GM12878 (cell line): ENCODE results near the gene APLN. TPM values are rescaled to one million over a fixed set of nuclear protein-coding genes. Genes with fewer than 3 reads are reported as not detected.

Experiments
- ATAC-seq: fragments of 200-7000 bp; cut with Tn5 transposase; 3 replicates; pipeline ENCODE4 v1.9.1; 2020; ENCODE audit warnings: mild to moderate bottlenecking, moderate library complexity
- BruUV-seq: library from RNA; stranded (reverse); fragments of 400-500 nt; replicated peaks from 2 replicates; lab custom pipeline; 2021; lab: Mats Ljungman, UMichigan
- CTCF ChIA-PET: fragments of 300-600 bp; sonication (Branson Sonifier 250); formaldehyde crosslinking; extraction: SDS; loops from one replicate; lab custom pipeline; 2021; ENCODE audit warnings: inconsistent platforms; lab: Yijun Ruan, JAX
- POLR2A ChIA-PET: fragments of 350-600 bp; formaldehyde crosslinking; extraction: SDS; loops from one replicate; lab custom pipeline; 2021; ENCODE audit warnings: inconsistent platforms; lab: Charles Lee
- RAD21 ChIA-PET: fragments of 300-600 bp; sonication (Branson Sonifier 250); formaldehyde crosslinking; loops from one replicate; lab custom pipeline; 2023; ENCODE audit warnings: antibody characterized with exemption; ENCODE audit not compliant: unreplicated experiment; lab: Charles Lee
- SMC1A ChIA-PET: fragments of 300-600 bp; sonication (Branson Sonifier 250); formaldehyde crosslinking; loops from one replicate; lab custom pipeline; 2023; ENCODE audit not compliant: unreplicated experiment, uncharacterized antibody; lab: Charles Lee
- DNase-seq: peaks from one replicate; pipeline ENCODE4 v3.0.0-alpha.2; 2011; ENCODE audit warnings: low read depth, low spot score
- FAIRE-seq: peaks from 3 replicates; lab custom pipeline; 2011; peaks lifted over from hg19 to GRCh38; lab: Jason Lieb, UNC
- H2AFZ ChIP-seq: 2 replicates; pipeline ENCODE4 v1.6.0; 2011; ENCODE audit warnings: low read depth, low read length, control low read depth; ENCODE audit not compliant: control insufficient read depth
- H3K27ac ChIP-seq: 2 replicates; pipeline ENCODE4 v1.5.1; 2011; ENCODE audit warnings: control low read depth; ENCODE audit not compliant: control insufficient read depth, insufficient read depth
- H3K27me3 ChIP-seq, 2 experiments: replicated peaks in 1 of 2; 2 replicates each; pipeline versions ENCODE4 v1.6.0 to v1.6.1; 2011; ENCODE audit warnings: low read length in 1 of 2; ENCODE audit not compliant: control insufficient read depth in 2 of 2, insufficient read depth in 2 of 2
- H3K36me3 ChIP-seq, 2 experiments: 2 replicates each; pipeline ENCODE4 v1.5.1; 2011; ENCODE audit warnings: low read length in 1 of 2; ENCODE audit not compliant: control insufficient read depth in 2 of 2, insufficient read depth in 2 of 2
- H3K4me1 ChIP-seq: 2 replicates; pipeline ENCODE4 v1.6.1; 2011; ENCODE audit warnings: mild to moderate bottlenecking, low read length, moderate library complexity, mixed read lengths; ENCODE audit not compliant: control insufficient read depth, insufficient read depth
- H3K4me2 ChIP-seq: 2 replicates; pipeline ENCODE4 v1.6.0; 2011; ENCODE audit warnings: control low read depth; ENCODE audit not compliant: control insufficient read depth, insufficient read depth
- H3K4me3 ChIP-seq: fragments of 200-600 bp; sonication (generic); 2 replicates; pipeline ENCODE4 v1.5.1; 2016
- H3K79me2 ChIP-seq: 2 replicates; pipeline ENCODE4 v1.6.0; 2011; ENCODE audit warnings: low read length; ENCODE audit not compliant: control insufficient read depth, insufficient read depth
- H3K9ac ChIP-seq: 2 replicates; pipeline ENCODE4 v1.8.0; 2011; ENCODE audit warnings: low read length, control low read depth, mixed read lengths; ENCODE audit not compliant: control insufficient read depth, insufficient read depth
- H3K9me3 ChIP-seq: replicated peaks from 3 replicates; pipeline ENCODE4 v1.5.1; 2011; ENCODE audit warnings: mild to moderate bottlenecking, low read length; ENCODE audit not compliant: control insufficient read depth, insufficient read depth
- H4K20me1 ChIP-seq: 2 replicates; pipeline ENCODE4 v1.6.0; 2011; ENCODE audit not compliant: control insufficient read depth, insufficient read depth
- ATF7 ChIP-seq: fragments of 450-650 bp; IDR thresholded peaks from 2 replicates; pipeline ENCODE4 v1.6.1; 2016; ENCODE audit warnings: low read depth, mild to moderate bottlenecking
- CBX5 ChIP-seq: sonication (generic); IDR thresholded peaks from 2 replicates; pipeline ENCODE4 v1.6.1; 2016; ENCODE audit warnings: low read depth, moderate library complexity, mild to moderate bottlenecking, inconsistent platforms
- CHD4 ChIP-seq: fragments of 200-600 bp; sonication (generic); IDR thresholded peaks from 2 replicates; pipeline ENCODE4 v1.6.1; 2016; ENCODE audit warnings: mild to moderate bottlenecking
- ELK1 ChIP-seq: IDR thresholded peaks from 2 replicates; pipeline ENCODE4 v1.6.1; 2012; ENCODE audit warnings: low read depth, low read length, improper control_type of control experiment
- GABPA ChIP-seq: IDR thresholded peaks from 2 replicates; pipeline ENCODE4 v1.6.1; 2014; ENCODE audit warnings: antibody characterized with exemption, low read depth, mild to moderate bottlenecking, inconsistent platforms
- IKZF1 ChIP-seq: fragments of 450-650 bp; conservative IDR thresholded peaks from 2 replicates; pipeline ENCODE4 v1.6.1; 2017; ENCODE audit warnings: antibody characterized with exemption, mild to moderate bottlenecking
- MLLT1 ChIP-seq: fragments of 450-650 bp; IDR thresholded peaks from 2 replicates; pipeline ENCODE4 v1.6.1; 2016; ENCODE audit warnings: mild to moderate bottlenecking
- NFXL1 ChIP-seq: fragments of 450-650 bp; IDR thresholded peaks from 2 replicates; pipeline ENCODE4 v1.6.1; 2017; ENCODE audit warnings: antibody characterized with exemption, mild to moderate bottlenecking, borderline replicate concordance
- PKNOX1 ChIP-seq: fragments of 450-650 bp; IDR thresholded peaks from 2 replicates; pipeline ENCODE4 v1.6.1; 2016; ENCODE audit warnings: mild to moderate bottlenecking
- SKIL ChIP-seq: fragments of 450-650 bp; IDR thresholded peaks from 2 replicates; pipeline ENCODE4 v1.6.1; 2017; ENCODE audit warnings: mild to moderate bottlenecking, low read depth, inconsistent platforms; ENCODE audit not compliant: poor library complexity, severe bottlenecking
- ZNF24 ChIP-seq: fragments of 450-650 bp; IDR thresholded peaks from 2 replicates; pipeline ENCODE4 v1.6.1; 2017; ENCODE audit warnings: antibody characterized with exemption, mild to moderate bottlenecking
- ZNF687 ChIP-seq: fragments of 450-650 bp; IDR thresholded peaks from 2 replicates; pipeline ENCODE4 v1.6.1; 2017; ENCODE audit warnings: mild to moderate bottlenecking, moderate library complexity
- WGBS: methylation state at CpG from one replicate; pipeline ENCODE4 v1.1.6; 2016; ENCODE audit warnings: low lambda C conversion rate; ENCODE audit not compliant: insufficient replicate concordance, insufficient coverage; ENCODE audit errors: missing lambda C conversion rate; 5-methylcytosine and 5-hydroxymethylcytosine counted together
- in situ Hi-C: fragments of 300-500 bp; cut with MboI; formaldehyde crosslinking; loops from 9 replicates; pipeline ENCODE4 v1.14.3; 2018; ENCODE audit warnings: mixed read lengths
- intact Hi-C: fragments of 100-400 bp; cut with micrococcal nuclease; formaldehyde crosslinking; loops from one replicate; pipeline ENCODE4 v1.14.2; 2022; ENCODE audit not compliant: unreplicated experiment
- polyA plus RNA-seq, 11 experiments: library from polyadenylated mRNA; depleted of rRNA in 4 of 11; unstranded in 6 of 11; stranded (reverse) in 5 of 11; fragments of >200 nt; fragmentation: Nextera tagmentation in 4 of 11; fragmentation: Illumina TruSeq in 1 of 11; extraction: Ambion mirVana in 4 of 11; extraction: Trizol in 1 of 11; gene quantifications; 1 replicate in 1 of 11; 2 replicates in 10 of 11; pipeline versions ENCODE4 v1.2.1 to v1.2.3, GENCODE V29; 2011 to 2016; ENCODE audit warnings: inconsistent platforms in 2 of 11, missing spikeins in 2 of 11, low read depth in 1 of 11
- total RNA-seq, 4 experiments: library from RNA; depleted of rRNA in 3 of 4; stranded (reverse); fragments of >200 nt in 3 of 4; fragmentation: Illumina TruSeq in 1 of 4; extraction: Trizol in 1 of 4; gene quantifications; 2 replicates each; pipeline versions ENCODE4 v1.2.1 to v1.2.3, GENCODE V29; 2013 to 2021

The APLN gene
- total and polyA plus RNA-seq, 10 of the 15 experiments (the other 5 are each of a cell fraction or from before 2014, with no cell fraction given): 0.31 TPM; not detected in 9

- RAD21 ChIA-PET: no interaction called here
- ATAC-seq (no peak), DNase-seq (no peak), FAIRE-seq (no peak)
- intact Hi-C loops (no loop called here), in situ Hi-C loops (loop anchor here (25.0 kb wide), 2 partner anchors 443 to 568 kb away; no protein-coding TSS in a partner anchor)
- no peak overlapping the region for H3K4me3 ChIP-seq
- CTCF ChIA-PET: no interaction called here
- no TSS peak for BruUV-seq
- no peaks in the 10 kb centered on the region; a peak in 1 of 4 replicates for H3K27me3 ChIP-seq
- SMC1A ChIA-PET: no interaction called here
- H3K36me3 ChIP-seq: no peaks in the 10 kb centered on the region
- H3K4me2 ChIP-seq: no peak overlapping the region
- no peak for TF ChIP-seq ATF7
- no peak for TF ChIP-seq CBX5
- TF ChIP-seq IKZF1: no peak
- no peak for TF ChIP-seq PKNOX1
- TF ChIP-seq ZNF24: no peak
- no peak for TF ChIP-seq ZNF687
- no peak for TF ChIP-seq SKIL
- TF ChIP-seq MLLT1: no peak
- TF ChIP-seq GABPA: no peak
- no peak for TF ChIP-seq NFXL1
- TF ChIP-seq ELK1: no peak
- TF ChIP-seq CHD4: no peak
- no peak overlapping the region for H3K27ac ChIP-seq
- no peak overlapping the region for H2AFZ ChIP-seq
- H4K20me1 ChIP-seq: no peaks in the 10 kb centered on the region; the same call in 1 of the 2 replicates
- no peaks in the 10 kb centered on the region for H3K9me3 ChIP-seq
- WGBS: 10% methylated on average over 4 of the region's 4 CpGs
- no peaks in the 10 kb centered on the region for H3K79me2 ChIP-seq
- POLR2A ChIA-PET: no interaction called here
- no peaks in the 10 kb centered on the region for H3K4me1 ChIP-seq
- no peak overlapping the region for H3K9ac ChIP-seq
Measured at GRCh38 chrX:129618997-129619396, 35.8 kb downstream of the APLN start.
